Aorta (tissue), 5 donors: Measurements from ENCODE around the gene MKNK2. TPM values are rescaled to one million over a fixed set of nuclear protein-coding genes. Genes with fewer than 3 reads are reported as not detected.
"Not testable (repeated sequence)": the region's sequence is repeated elsewhere in the genome, so short reads cannot be mapped to it uniquely, and the experiment has no call there.

Experiments used
- ATAC-seq: fragments of 200-7000 bp; cut with Tn5 transposase; one replicate; pipeline ENCODE4 v1.9.1; 2022; ENCODE audit warnings: moderate library complexity; ENCODE audit not compliant: low FRiP score
- DNase-seq, 2 donors: peaks; one replicate each; pipeline ENCODE4 v3.0.0-alpha.2; 2020
- H3K27ac ChIP-seq, 2 donors: one replicate each; pipeline ENCODE4 v1.5.1; 2013; ENCODE audit warnings: low read length in 2 of 2, mild to moderate bottlenecking in 2 of 2, moderate library complexity in 2 of 2, control low read depth in 1 of 2, inconsistent platforms in 1 of 2, low read depth in 1 of 2
- H3K27me3 ChIP-seq, 2 donors: one replicate each; pipeline ENCODE4 v1.6.1; 2013; ENCODE audit warnings: control low read depth in 1 of 2, low read length in 1 of 2, mild to moderate bottlenecking in 1 of 2, moderate library complexity in 1 of 2; ENCODE audit not compliant: insufficient read depth in 2 of 2, control insufficient read depth in 1 of 2
- H3K36me3 ChIP-seq, 2 donors: one replicate each; pipeline ENCODE4 v1.6.1; 2013; ENCODE audit warnings: control low read depth in 1 of 2, low read length in 1 of 2, mild to moderate bottlenecking in 1 of 2; ENCODE audit not compliant: insufficient read depth in 2 of 2, control insufficient read depth in 1 of 2
- H3K4me1 ChIP-seq, 2 donors: one replicate each; pipeline ENCODE4 v1.6.1; 2013; ENCODE audit warnings: low read length in 2 of 2, control low read depth in 1 of 2, mild to moderate bottlenecking in 1 of 2, moderate library complexity in 1 of 2; ENCODE audit not compliant: insufficient read depth in 2 of 2, control insufficient read depth in 1 of 2
- H3K4me3 ChIP-seq, 2 donors: one replicate each; pipeline ENCODE4 v1.5.1; 2013; ENCODE audit warnings: low read length in 2 of 2, control low read depth in 1 of 2, mild to moderate bottlenecking in 1 of 2
- H3K9me3 ChIP-seq: one replicate; pipeline ENCODE4 v1.6.1; 2013; ENCODE audit warnings: mild to moderate bottlenecking, low read length; ENCODE audit not compliant: control insufficient read depth
- WGBS, 2 donors: extraction: QIAGEN DNeasy Blood & Tissue Kit; methylation state at CpG; one replicate each; pipeline ENCODE4 v1.1.7; 2013; 5-methylcytosine and 5-hydroxymethylcytosine counted together
- intact Hi-C, 2 donors: fragments of 100-400 bp; cut with DNase I; formaldehyde crosslinking; loops; one replicate each; pipeline versions ENCODE4 v1.14.2 to v1.15.0; 2022
- polyA plus RNA-seq, 2 donors: library from polyadenylated mRNA; stranded (reverse); fragments of 200-250 nt; gene quantifications; one replicate each; pipeline ENCODE4 v1.2.3, GENCODE V29; 2013
- total RNA-seq, 2 donors: library from RNA; stranded (reverse); fragmentation: NEBNext Ultra II Directional; extraction: Animal tissue kit (Norgen Biotek cat#: 25700); gene quantifications; one replicate each; pipeline ENCODE4 v1.2.1, GENCODE V29; 2021
- donor health status: healthy with polysubstance abuse.
- donor health status: Bipolar disorder and iron deficiency.
- donor health status: DM: no; HTN: no; CAD: no.
- donor health status: DM: no; HTN: no; CAD: no.
- donor health status: DM: yes; HTN: yes; CAD: no.

Gene MKNK2
- total and polyA plus RNA-seq, 4 donors, result 49.3 to 103 (median 80.5) TPM

DNA sequence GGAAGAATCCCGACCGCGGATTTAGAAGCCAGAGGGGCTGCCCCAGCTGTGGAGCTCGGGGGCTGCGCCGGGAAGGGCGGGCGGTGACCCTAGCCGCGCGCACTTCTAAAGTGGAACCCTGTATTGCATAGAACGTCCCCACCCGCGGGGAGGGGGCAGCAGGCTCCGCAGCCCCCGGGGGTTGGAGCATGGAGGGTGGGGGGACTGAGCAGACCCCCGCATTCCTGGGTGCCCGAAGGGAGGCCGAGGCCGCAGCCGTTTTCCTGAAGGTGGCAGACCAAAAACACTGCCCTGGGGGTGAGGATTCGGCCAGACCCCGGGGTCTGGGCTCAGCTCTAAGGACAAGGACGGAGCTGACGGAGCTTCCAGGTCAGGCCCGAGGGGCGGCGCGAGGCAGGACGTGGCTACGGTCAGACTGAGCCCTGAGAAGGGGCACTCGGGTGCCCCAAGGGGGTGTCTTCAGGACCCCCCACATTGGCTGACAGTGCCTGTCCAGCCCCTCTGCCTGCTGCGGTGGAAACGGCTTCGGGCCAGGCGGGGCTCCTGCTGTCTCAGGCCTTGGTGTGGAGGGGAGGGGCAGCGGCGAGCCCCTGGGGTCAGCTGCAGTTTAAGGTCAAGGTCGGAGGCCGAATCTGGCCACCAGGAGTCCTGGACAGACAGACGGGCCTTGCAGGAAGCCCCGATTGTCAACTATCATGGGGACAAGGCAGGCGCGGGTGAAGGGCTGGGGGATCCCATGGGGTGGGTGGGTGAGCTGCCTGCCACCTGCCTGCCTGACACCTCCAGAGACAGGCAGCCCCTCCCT, 12.6 kb downstream of the MKNK2 start:
- WGBS, 2 donors, result 85 to 88% methylated on average over 42 to 44 of the region's 44 CpGs
- Histone ChIP-seq H3K4me3 (no peak overlapping the region), H3K36me3 (peaks cover 0 to 3% of the 10 kb centered on the region in 2 donors), H3K27me3 (no peaks in the 10 kb centered on the region), H3K9me3 (no peaks in the 10 kb centered on the region), H3K27ac (no peak overlapping the region), H3K4me1 (no peaks in the 10 kb centered on the region)
- intact Hi-C loops, result no loop called here
- peak; percentile 46 to 71 for DNase-seq
- ATAC-seq, result no peak

DNA sequence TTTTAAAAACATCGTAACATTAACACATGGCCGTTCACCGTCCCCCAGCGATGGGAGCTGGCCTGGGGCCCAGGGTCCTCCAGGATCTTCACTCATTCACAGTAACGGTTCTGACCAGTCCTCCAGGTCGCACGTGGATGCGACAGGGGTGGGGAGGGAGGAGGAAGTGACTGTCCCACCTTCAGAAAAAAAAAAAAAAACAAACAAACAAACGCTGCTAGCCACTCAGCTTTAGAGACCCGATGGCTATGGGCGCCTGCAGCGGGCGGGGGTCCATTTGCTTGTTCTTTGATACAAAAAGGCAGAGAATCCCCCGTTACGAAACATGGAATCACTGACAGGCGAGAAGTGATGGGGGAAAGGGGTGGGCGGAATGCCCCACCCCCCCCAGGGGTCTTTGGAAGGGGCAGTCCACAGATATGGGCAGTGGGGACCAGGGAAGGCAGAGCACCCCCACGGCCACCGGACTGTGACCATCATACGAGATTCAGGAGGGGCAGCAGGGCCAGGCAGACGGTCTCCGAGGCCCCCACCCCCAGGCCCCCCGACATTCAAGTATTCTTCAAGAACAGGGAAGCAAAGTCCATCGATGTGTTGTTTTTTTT, 13.3 kb downstream of the MKNK2 start:
- Histone ChIP-seq H3K4me1 (no peaks in the 10 kb centered on the region), H3K27ac (no peak overlapping the region), H3K4me3 (no peak overlapping the region), H3K27me3 (no peaks in the 10 kb centered on the region), H3K9me3 (no peaks in the 10 kb centered on the region), H3K36me3 (peaks cover 0 to 3% of the 10 kb centered on the region in 2 donors)
- WGBS, 2 donors, result 70 to 75% methylated on average over 24 of the region's 24 CpGs
- ATAC-seq, result no peak
- DNase-seq, result peak in 1 of 2 donors; percentile 31
- intact Hi-C loops, result no loop called here

DNA sequence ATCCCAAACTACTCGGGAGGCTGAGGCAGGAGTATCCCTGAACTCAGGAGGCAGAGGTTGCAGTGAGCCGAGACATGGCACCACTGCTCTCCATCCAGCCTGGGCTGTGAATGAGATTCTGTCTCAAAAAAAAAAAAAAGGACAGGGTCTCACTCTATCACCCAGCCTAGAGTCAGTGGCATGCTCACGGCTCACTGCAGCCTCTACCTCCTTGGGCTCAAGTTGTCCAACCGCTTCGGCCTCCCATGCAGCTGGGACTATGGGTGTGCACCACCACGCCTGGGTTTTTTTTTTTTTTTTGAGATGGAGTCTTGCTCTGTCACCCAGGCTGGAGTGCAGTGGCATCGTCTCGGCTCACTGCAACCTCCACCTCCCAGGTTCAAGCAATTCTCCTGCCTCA, 14.6 kb downstream of the MKNK2 start:
- Histone ChIP-seq H3K36me3 (peaks cover 0 to 3% of the 10 kb centered on the region in 2 donors), H3K9me3 (no peaks in the 10 kb centered on the region), H3K4me1 (no peaks in the 10 kb centered on the region), H3K27me3 (no peaks in the 10 kb centered on the region), H3K27ac (no peak overlapping the region), H3K4me3 (no peak overlapping the region)
- intact Hi-C loops, result no loop called here
- ATAC-seq, result no peak
- 90 to 92% methylated on average over 8 of the region's 8 CpGs for WGBS, 2 donors
- DNase-seq, result no peak

DNA sequence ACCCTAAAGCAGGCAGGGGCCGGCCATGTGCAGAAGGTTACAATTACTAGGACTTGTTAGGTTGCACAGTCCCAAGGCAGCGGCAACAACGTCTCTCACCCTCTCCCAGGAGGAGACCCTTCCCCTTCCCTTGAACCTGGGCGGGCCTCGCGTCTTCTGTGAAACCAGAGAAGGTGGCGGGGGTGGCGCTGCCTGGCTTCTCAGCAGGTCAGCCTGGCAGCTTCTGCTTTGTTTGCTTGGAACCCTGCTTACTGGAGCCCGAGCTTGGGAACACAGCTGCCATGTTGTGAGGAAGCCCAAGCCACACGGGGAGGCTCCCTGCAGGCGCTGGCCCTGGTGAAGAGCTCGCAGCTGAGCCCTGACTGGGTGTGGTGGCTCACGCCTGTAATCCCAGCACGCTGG, 15.5 kb downstream of the MKNK2 start:
- Histone ChIP-seq H3K36me3 (peaks cover 0 to 2% of the 10 kb centered on the region in 2 donors), H3K4me3 (no peak overlapping the region), H3K27me3 (no peaks in the 10 kb centered on the region), H3K9me3 (no peaks in the 10 kb centered on the region), H3K27ac (no peak overlapping the region), H3K4me1 (no peaks in the 10 kb centered on the region)
- WGBS, 2 donors, result 76 to 81% methylated on average over 14 of the region's 14 CpGs
- peak in 1 of 2 donors; percentile 45 for DNase-seq
- ATAC-seq, result no peak
- intact Hi-C loops, result no loop called here

DNA sequence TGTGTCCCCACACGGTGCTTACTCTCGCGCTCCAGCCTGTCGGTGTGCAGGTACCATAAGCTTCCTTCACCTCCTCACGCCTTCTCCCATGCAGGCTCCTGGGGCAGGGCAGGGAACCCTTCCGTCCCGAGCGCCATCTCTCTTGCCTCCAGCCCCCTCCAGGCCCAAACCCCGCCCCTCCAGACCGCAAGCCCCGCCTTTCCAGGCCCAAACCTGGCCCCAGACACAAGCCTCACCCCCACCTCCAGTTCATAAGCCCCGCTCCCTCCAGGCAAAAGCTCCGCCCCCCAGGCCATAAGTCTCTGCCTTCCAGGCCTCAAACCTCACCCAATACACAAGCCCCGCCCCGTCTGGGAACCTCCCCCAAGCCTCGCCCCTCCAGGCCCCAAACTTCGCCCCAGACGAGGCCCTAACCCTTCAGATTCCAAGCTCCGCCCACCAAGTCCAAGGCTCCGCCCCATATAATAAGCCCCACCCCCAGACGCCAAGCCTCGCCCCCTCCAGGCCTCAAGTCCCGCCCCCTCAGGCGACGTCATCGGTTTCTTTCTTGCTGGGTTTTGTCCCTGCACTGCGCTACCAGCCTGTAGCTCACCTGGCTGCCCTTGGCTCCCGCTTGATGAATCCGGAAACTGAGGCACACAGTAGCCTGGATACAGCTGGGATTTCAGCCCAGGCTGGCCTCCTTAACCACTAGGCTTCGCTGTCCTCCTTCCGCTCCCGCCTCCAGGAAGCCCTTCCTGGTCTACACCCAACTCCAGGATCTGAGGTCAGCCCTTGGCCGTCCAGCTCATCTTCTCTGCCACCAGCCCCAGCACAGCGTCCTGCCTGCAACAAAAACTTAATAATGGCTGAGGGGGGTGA, 16.1 kb downstream of the MKNK2 start:
- H3K27me3 ChIP-seq, result no peaks in the 10 kb centered on the region
- no peaks in the 10 kb centered on the region for H3K4me1 ChIP-seq
- H3K4me3 ChIP-seq, result no peak overlapping the region
- no peaks in the 10 kb centered on the region for H3K9me3 ChIP-seq
- ATAC-seq (no peak), DNase-seq (peak; percentile 78 to 84)
- intact Hi-C loops, result no loop called here
- no peaks in the 10 kb centered on the region for H3K36me3 ChIP-seq
- 37 to 46% methylated on average over 34 of the region's 34 CpGs for WGBS, 2 donors
- H3K27ac ChIP-seq, result no peak overlapping the region

DNA sequence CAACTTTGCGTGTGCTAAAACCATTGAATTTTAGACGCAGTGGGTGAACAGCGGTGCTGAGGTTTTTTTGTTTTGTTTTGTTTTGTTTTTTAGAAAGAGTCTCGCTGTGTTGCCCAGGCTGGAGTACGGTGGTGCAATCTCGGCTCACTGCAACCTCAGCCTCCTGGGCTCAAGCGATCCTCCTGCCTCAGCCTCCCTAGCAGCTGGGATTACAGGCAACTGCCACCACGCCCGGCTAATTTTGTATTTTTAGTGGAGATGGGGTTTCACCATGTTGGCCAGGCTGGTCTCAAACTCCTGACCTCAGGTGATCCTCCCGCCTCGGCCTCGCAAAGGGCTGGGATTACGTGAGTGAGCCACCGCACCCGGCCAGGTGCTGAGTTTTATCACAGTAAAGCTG, 16.8 kb downstream of the MKNK2 start:
- ATAC-seq, H3K4me3 ChIP-seq, H3K27me3 ChIP-seq, intact Hi-C loops, H3K36me3 ChIP-seq, DNase-seq, H3K27ac ChIP-seq, H3K4me1 ChIP-seq, H3K9me3 ChIP-seq: not testable (repeated sequence)
- WGBS, 2 donors, result 88 to 93% methylated on average over 15 of the region's 15 CpGs

DNA sequence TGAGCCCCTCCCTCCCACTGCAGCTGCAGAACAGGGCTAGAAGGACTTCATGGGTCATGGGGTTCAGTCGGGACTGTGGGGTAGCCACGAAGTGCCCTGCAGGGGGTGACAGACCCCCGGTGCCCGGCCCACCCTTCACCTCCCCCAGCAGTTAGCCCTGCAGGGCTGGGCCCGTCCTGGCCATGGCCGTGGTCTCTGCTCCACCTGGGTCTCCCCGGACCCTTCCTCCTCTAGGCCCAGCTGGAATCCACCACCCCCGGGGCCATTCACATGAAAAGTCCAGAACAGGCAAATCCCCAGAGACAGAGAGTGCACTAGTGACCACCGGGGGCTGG, 17.3 kb downstream of the MKNK2 start:
- no peak for DNase-seq
- no peaks in the 10 kb centered on the region for H3K9me3 ChIP-seq
- H3K4me1 ChIP-seq, result no peaks in the 10 kb centered on the region
- H3K27ac ChIP-seq, result no peak overlapping the region
- no peak overlapping the region for H3K4me3 ChIP-seq
- no peak for ATAC-seq
- WGBS, 2 donors, result 67 to 72% methylated on average over 9 of the region's 9 CpGs
- intact Hi-C loops, result no loop called here
- H3K36me3 ChIP-seq, result no peaks in the 10 kb centered on the region
- no peaks in the 10 kb centered on the region for H3K27me3 ChIP-seq

DNA sequence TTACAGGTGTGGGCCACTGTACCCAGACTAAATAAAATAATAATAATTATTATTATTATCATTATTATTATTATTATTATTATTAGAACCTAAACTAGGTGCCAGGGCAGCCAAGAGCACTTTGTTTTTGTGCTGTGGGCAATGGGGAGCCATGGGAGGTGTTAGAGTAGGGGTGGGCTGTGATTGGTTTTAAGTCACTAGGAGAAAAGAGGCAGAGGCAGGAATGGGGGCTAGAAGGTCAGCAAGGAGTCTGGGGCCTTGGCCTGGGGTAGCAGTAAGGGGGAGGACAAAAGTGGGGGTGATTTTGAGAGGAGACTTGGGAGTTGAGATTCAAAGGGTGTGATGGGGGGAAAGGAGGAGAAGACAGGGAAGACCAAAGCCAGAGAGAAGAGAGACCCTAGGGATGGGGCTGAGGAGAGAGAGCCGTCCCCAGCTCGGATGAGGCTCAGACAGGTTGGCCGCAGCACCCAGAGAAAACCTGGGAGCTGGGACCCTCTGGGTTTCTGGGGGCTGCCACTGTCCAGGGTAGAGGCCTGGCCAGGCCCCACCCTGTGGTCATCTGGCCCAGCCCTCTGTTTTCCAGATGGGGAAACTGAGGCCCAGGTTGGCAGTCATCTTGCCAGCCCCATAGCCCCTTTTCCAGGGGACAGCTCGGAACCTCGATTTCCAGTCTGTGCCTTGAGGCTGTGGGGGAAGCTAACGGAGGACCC, 17.8 kb downstream of the MKNK2 start:
- no peaks in the 10 kb centered on the region for H3K4me1 ChIP-seq
- ATAC-seq (no peak), DNase-seq (no peak)
- no peaks in the 10 kb centered on the region for H3K36me3 ChIP-seq
- no peak overlapping the region for H3K27ac ChIP-seq
- intact Hi-C loops, result no loop called here
- H3K4me3 ChIP-seq, result no peak overlapping the region
- 87 to 91% methylated on average over 6 of the region's 6 CpGs for WGBS, 2 donors
- H3K9me3 ChIP-seq, result no peaks in the 10 kb centered on the region
- H3K27me3 ChIP-seq, result no peaks in the 10 kb centered on the region
